SK-N-SH (cell line): Measurements from ENCODE around the gene TEX22. TPM values are rescaled to one million over a fixed set of nuclear protein-coding genes. Genes with fewer than 3 reads are reported as not detected.
A peak's percentile ranks its signal among the peaks of the same experiment; 100 is the strongest.

Experiments used
- CTCF ChIA-PET: fragments of 300-600, 350-600 bp; formaldehyde crosslinking; extraction: SDS; loops from one replicate; lab custom pipeline; 2021; lab: Yijun Ruan, JAX
- POLR2A ChIA-PET: fragments of 350-600 bp; sonication (Branson Sonifier 250); formaldehyde crosslinking; extraction: SDS; loops from one replicate; lab custom pipeline; 2020; ENCODE audit warnings: antibody characterized with exemption, inconsistent platforms; lab: Yijun Ruan, JAX
- DNase-seq: peaks from one replicate; pipeline ENCODE4 v3.0.0; 2012
- H2AFZ ChIP-seq: fragments of 200-600 bp; sonication (generic); 2 replicates; pipeline ENCODE4 v1.8.1; 2016; ENCODE audit warnings: antibody characterized with exemption, mild to moderate bottlenecking, low read depth
- H3F3A ChIP-seq: fragments of 200-600 bp; sonication (generic); replicated peaks from 2 replicates; pipeline ENCODE3; 2016; ENCODE audit warnings: antibody characterized with exemption, mild to moderate bottlenecking; ENCODE audit not compliant: insufficient read depth
- H3K27ac ChIP-seq, 2 experiments: fragments of 200-500 bp in 1 of 2; fragments of 200-600 bp in 1 of 2; sonication (Bioruptor generic) in 1 of 2; sonication (generic), shearing (Covaris generic) in 1 of 2; 2 replicates each; pipeline versions ENCODE4 v1.5.1 to v1.6.1; 2014 to 2016; ENCODE audit warnings: low read depth in 2 of 2, inconsistent platforms in 1 of 2, low read length in 1 of 2, mild to moderate bottlenecking in 1 of 2, mixed read lengths in 1 of 2
- H3K27me3 ChIP-seq: fragments of 200-600 bp; sonication (generic), shearing (Covaris generic); 2 replicates; pipeline ENCODE4 v1.6.1; 2016; ENCODE audit warnings: mixed run types; ENCODE audit not compliant: insufficient read depth
- H3K36me3 ChIP-seq, 2 experiments: fragments of 200-500 bp in 1 of 2; fragments of 200-600 bp in 1 of 2; sonication (Bioruptor generic) in 1 of 2; sonication (generic) in 1 of 2; replicated peaks in 1 of 2; 2 replicates each; pipeline versions ENCODE3 to v1.5.1; 2014 to 2016; ENCODE audit warnings: low read length in 1 of 2, mild to moderate bottlenecking in 1 of 2; ENCODE audit not compliant: insufficient read depth in 2 of 2, control insufficient read depth in 1 of 2
- H3K4me1 ChIP-seq, 2 experiments: fragments of 200-500 bp in 1 of 2; fragments of 200-600 bp in 1 of 2; sonication (Bioruptor generic) in 1 of 2; sonication (generic), shearing (Covaris generic) in 1 of 2; 2 replicates each; pipeline versions ENCODE4 v1.5.1 to v1.6.1; 2014 to 2016; ENCODE audit warnings: low read depth in 1 of 2, low read length in 1 of 2, mixed run types in 1 of 2; ENCODE audit not compliant: insufficient read depth in 2 of 2, control insufficient read depth in 1 of 2
- H3K4me2 ChIP-seq: fragments of 200-600 bp; sonication (generic), shearing (Covaris generic); 2 replicates; pipeline ENCODE4 v1.6.1; 2017; ENCODE audit warnings: mixed run types
- H3K4me3 ChIP-seq, 2 experiments: fragments of 200-500 bp in 1 of 2; fragments of 200-600 bp in 1 of 2; sonication (Bioruptor generic) in 1 of 2; sonication (generic), shearing (Covaris generic) in 1 of 2; 2 replicates each; pipeline versions ENCODE4 v1.5.1 to v1.8.1; 2014 to 2016; ENCODE audit warnings: low read depth in 2 of 2, inconsistent platforms in 1 of 2, low read length in 1 of 2, mild to moderate bottlenecking in 1 of 2, mixed read lengths in 1 of 2, moderate library complexity in 1 of 2
- H3K79me2 ChIP-seq: fragments of 200-600 bp; sonication (generic); 2 replicates; pipeline ENCODE4 v1.8.1; 2017; ENCODE audit warnings: mild to moderate bottlenecking; ENCODE audit not compliant: insufficient read depth
- H3K9ac ChIP-seq: fragments of 200-600 bp; sonication (generic); 2 replicates; pipeline ENCODE4 v1.6.1; 2017; ENCODE audit warnings: mixed run types
- H3K9me2 ChIP-seq: fragments of 200-600 bp; sonication (generic); 2 replicates; pipeline ENCODE4 v1.6.1; 2017; ENCODE audit warnings: mixed run types
- H3K9me3 ChIP-seq: fragments of 200-600 bp; sonication (generic); 2 replicates; pipeline ENCODE4 v1.6.1; 2017; ENCODE audit warnings: mixed run types, mild to moderate bottlenecking, moderate library complexity
- H4K20me1 ChIP-seq: fragments of 200-600 bp; sonication (generic); 2 replicates; pipeline ENCODE4 v1.6.1; 2017; ENCODE audit warnings: mild to moderate bottlenecking, mixed run types; ENCODE audit not compliant: insufficient read depth
- FOSL2 ChIP-seq: IDR thresholded peaks from 2 replicates; pipeline ENCODE4 v1.4.0; 2012; ENCODE audit warnings: low read depth, mild to moderate bottlenecking, moderate library complexity, borderline replicate concordance
- GATA2 ChIP-seq: sonication (generic); formaldehyde crosslinking; IDR thresholded peaks from 2 replicates; pipeline ENCODE4 v1.5.0; 2020; ENCODE audit warnings: mild to moderate bottlenecking, missing genetic modification reagents
- JUND ChIP-seq: IDR thresholded peaks from 2 replicates; pipeline ENCODE4 v1.4.0; 2012
- MEF2A ChIP-seq: IDR thresholded peaks from 2 replicates; pipeline ENCODE4 v1.4.0; 2012; ENCODE audit warnings: low read depth, borderline replicate concordance
- MXI1 ChIP-seq: IDR thresholded peaks from 2 replicates; pipeline ENCODE4 v1.6.1; 2012; ENCODE audit warnings: mild to moderate bottlenecking, low read depth, low read length, improper control_type of control experiment
- NFIC ChIP-seq: IDR thresholded peaks from 2 replicates; pipeline ENCODE4 v1.4.0; 2012; ENCODE audit warnings: borderline replicate concordance
- POLR2AphosphoS5 ChIP-seq: IDR thresholded peaks from 2 replicates; pipeline ENCODE4 v1.6.1; 2012; ENCODE audit warnings: low read depth, low read length
- RAD21 ChIP-seq: IDR thresholded peaks from 2 replicates; pipeline ENCODE4 v1.6.1; 2012; ENCODE audit warnings: mild to moderate bottlenecking, low read length
- RCOR1 ChIP-seq: fragments of 150-350 bp; IDR thresholded peaks from 2 replicates; pipeline ENCODE4 v1.6.1; 2017; ENCODE audit warnings: antibody characterized with exemption, low read length
- SIN3A ChIP-seq: IDR thresholded peaks from 2 replicates; pipeline ENCODE4 v1.6.1; 2012; ENCODE audit warnings: low read depth, mild to moderate bottlenecking, low read length, moderate library complexity, borderline replicate concordance
- SMC3 ChIP-seq: IDR thresholded peaks from 2 replicates; pipeline ENCODE4 v1.6.1; 2012; ENCODE audit warnings: low read depth, low read length, improper control_type of control experiment
- TCF12 ChIP-seq: IDR thresholded peaks from 2 replicates; pipeline ENCODE4 v1.4.0; 2012
- WGBS: methylation state at CpG from one replicate; pipeline ENCODE4 v1.1.6; 2017; ENCODE audit warnings: low lambda C conversion rate; 5-methylcytosine and 5-hydroxymethylcytosine counted together
- polyA plus RNA-seq, 3 experiments: library from polyadenylated mRNA; depleted of rRNA; stranded (reverse); fragments of >200 nt; gene quantifications; 2 replicates each; pipeline ENCODE4 v1.2.3, GENCODE V29; 2012
- TF ChIP-seq, protein P1 (sequence below): IDR thresholded peaks from 2 replicates; pipeline ENCODE4 v1.6.1; 2012; ENCODE audit warnings: mild to moderate bottlenecking, low read depth, low read length, moderate library complexity
- TF ChIP-seq, protein P2 (sequence below): IDR thresholded peaks from 2 replicates; pipeline ENCODE4 v1.4.0; 2012; ENCODE audit warnings: low read depth
- TF ChIP-seq, protein P3 (sequence below): IDR thresholded peaks from 2 replicates; pipeline ENCODE4; 2012

TEX22 gene
- polyA plus RNA-seq, 1 of the 3 experiments (the other 2 are of a cell fraction) = 0.26 TPM

DNA sequence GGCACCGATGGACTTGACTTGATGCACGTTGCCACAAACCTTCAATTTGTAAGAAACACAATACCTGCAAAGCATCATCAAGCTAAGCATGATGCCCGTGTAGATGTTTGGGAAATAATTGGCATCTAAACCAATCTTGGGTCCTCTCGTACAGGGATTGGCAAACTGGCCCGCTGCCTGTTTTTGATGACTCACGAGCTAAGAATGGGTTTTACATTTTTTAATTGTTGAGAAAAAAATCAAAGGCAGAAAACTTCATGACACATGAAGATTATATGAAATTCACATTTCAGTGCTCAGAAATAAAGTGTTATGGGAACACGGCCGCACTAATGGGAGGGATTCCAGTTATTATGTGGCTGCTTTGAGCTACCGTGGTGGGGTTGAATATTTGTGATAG is 32.2 kb downstream of the TEX22 start:
- Histone ChIP-seq H3K79me2 (peaks cover 100% of the 10 kb centered on the region), H3F3A (peaks cover 26% of the 10 kb centered on the region), H3K4me3 (no peak overlapping the region), H3K4me2 (peak overlapping the region; percentile 9; the same call in 1 of the 2 replicates), H3K27me3 (no peaks in the 10 kb centered on the region), H3K36me3 (peaks cover 6 to 23% of the 10 kb centered on the region in 2 experiments), H3K9ac (no peak overlapping the region), H3K27ac (peak overlapping the region in 1 of 2 experiments; percentile 54; a peak in 1 of 4 replicates), H3K9me3 (no peaks in the 10 kb centered on the region), H3K9me2 (no peaks in the 10 kb centered on the region), H3K4me1 (no peaks in the 10 kb centered on the region; a peak in 1 of 4 replicates), H2AFZ (no peak overlapping the region), H4K20me1 (peaks cover 84% of the 10 kb centered on the region)
- ChIA-PET POLR2A (no interaction called here), CTCF (interaction anchor here (1.0 to 2.0 kb wide), 2 partner anchors 18 to 108 kb away, joined by 3 to 5 read pairs; no protein-coding TSS in a partner anchor)
- DNase-seq = no peak
- WGBS = 40% methylated on average over 9 of the region's 9 CpGs
- peak; percentile 46; the same call in 1 of the 2 replicates for TF ChIP-seq FOSL2
- TF ChIP-seq JUND = no peak; the same call in 1 of the 2 replicates
- TF ChIP-seq, protein P1, sequence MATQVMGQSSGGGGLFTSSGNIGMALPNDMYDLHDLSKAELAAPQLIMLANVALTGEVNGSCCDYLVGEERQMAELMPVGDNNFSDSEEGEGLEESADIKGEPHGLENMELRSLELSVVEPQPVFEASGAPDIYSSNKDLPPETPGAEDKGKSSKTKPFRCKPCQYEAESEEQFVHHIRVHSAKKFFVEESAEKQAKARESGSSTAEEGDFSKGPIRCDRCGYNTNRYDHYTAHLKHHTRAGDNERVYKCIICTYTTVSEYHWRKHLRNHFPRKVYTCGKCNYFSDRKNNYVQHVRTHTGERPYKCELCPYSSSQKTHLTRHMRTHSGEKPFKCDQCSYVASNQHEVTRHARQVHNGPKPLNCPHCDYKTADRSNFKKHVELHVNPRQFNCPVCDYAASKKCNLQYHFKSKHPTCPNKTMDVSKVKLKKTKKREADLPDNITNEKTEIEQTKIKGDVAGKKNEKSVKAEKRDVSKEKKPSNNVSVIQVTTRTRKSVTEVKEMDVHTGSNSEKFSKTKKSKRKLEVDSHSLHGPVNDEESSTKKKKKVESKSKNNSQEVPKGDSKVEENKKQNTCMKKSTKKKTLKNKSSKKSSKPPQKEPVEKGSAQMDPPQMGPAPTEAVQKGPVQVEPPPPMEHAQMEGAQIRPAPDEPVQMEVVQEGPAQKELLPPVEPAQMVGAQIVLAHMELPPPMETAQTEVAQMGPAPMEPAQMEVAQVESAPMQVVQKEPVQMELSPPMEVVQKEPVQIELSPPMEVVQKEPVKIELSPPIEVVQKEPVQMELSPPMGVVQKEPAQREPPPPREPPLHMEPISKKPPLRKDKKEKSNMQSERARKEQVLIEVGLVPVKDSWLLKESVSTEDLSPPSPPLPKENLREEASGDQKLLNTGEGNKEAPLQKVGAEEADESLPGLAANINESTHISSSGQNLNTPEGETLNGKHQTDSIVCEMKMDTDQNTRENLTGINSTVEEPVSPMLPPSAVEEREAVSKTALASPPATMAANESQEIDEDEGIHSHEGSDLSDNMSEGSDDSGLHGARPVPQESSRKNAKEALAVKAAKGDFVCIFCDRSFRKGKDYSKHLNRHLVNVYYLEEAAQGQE = no peak
- no peak for TF ChIP-seq GATA2 (CRISPR knock-in tag)
- TF ChIP-seq NFIC = peak; percentile 71

DNA sequence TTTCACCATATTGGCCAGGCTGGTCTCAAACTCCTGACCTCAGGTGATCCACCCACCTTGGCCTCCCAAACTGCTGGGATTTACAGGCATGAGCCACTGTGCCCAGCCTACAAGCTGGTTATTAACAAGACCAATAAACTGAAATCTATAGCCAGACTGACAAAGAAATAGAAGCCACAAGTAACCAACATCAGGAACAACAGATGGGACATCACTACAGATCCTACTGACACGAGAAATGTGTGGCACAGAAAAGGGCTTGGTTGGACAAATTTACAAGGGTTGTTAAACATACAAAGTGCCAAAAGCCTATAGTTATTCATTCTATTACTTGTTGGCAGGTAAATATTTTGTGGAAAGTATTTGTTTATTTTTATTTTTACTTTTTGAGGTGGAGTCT is 32.9 kb downstream of the TEX22 start:
- POLR2A ChIA-PET = no interaction called here
- no peaks in the 10 kb centered on the region; a peak in 1 of 4 replicates for H3K4me1 ChIP-seq
- TF ChIP-seq, protein P2, sequence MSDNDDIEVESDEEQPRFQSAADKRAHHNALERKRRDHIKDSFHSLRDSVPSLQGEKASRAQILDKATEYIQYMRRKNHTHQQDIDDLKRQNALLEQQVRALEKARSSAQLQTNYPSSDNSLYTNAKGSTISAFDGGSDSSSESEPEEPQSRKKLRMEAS = no peak
- TF ChIP-seq RAD21 (no peak), SMC3 (no peak), MEF2A (no peak), MXI1 (no peak), TCF12 (no peak), NFIC (no peak), SIN3A (no peak), GATA2 (CRISPR knock-in tag) (no peak), POLR2AphosphoS5 (no peak), RCOR1 (no peak)
- TF ChIP-seq, protein P3, sequence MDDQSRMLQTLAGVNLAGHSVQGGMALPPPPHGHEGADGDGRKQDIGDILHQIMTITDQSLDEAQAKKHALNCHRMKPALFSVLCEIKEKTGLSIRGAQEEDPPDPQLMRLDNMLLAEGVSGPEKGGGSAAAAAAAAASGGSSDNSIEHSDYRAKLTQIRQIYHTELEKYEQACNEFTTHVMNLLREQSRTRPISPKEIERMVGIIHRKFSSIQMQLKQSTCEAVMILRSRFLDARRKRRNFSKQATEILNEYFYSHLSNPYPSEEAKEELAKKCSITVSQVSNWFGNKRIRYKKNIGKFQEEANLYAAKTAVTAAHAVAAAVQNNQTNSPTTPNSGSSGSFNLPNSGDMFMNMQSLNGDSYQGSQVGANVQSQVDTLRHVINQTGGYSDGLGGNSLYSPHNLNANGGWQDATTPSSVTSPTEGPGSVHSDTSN = no peak
- TF ChIP-seq, protein P1 = no peak
- WGBS = 100% methylated on average over 1 of the region's 1 CpG
- H3K9ac ChIP-seq = no peak overlapping the region
- H3K36me3 ChIP-seq = peaks cover 6 to 23% of the 10 kb centered on the region in 2 experiments
- no peak overlapping the region for H2AFZ ChIP-seq
- H4K20me1 ChIP-seq = peaks cover 90% of the 10 kb centered on the region
- H3K79me2 ChIP-seq = peaks cover 100% of the 10 kb centered on the region
- peaks cover 26% of the 10 kb centered on the region for H3F3A ChIP-seq
- H3K4me2 ChIP-seq = no peak overlapping the region
- no peaks in the 10 kb centered on the region for H3K9me3 ChIP-seq
- H3K27me3 ChIP-seq = no peaks in the 10 kb centered on the region
- no peak for DNase-seq
- H3K9me2 ChIP-seq = no peaks in the 10 kb centered on the region
- CTCF ChIA-PET = interaction anchor here (1.0 to 2.0 kb wide), 2 partner anchors 17 to 107 kb away, joined by 3 to 5 read pairs; no protein-coding TSS in a partner anchor
- H3K27ac ChIP-seq = peak overlapping the region in 1 of 2 experiments; percentile 54; a peak in 1 of 4 replicates
- H3K4me3 ChIP-seq = no peak overlapping the region
